ENCODE data around the gene ELF5. TPM values are rescaled to one million over a fixed set of nuclear protein-coding genes. Genes with fewer than 3 reads are reported as not detected.

ELF5 gene
- total and polyA plus RNA-seq, 2 of the 13 experiments (the other 11 are each of a cell fraction or from before 2014, with no cell fraction given), result 0.51 to 2.6 TPM

GRCh38 chr11:34439610-34440198, 73.9 kb downstream of the ELF5 start (continued):
- no peak for TF ChIP-seq PATZ1 (CRISPR knock-in tag; IDR thresholded peaks at IDR 0.05)
- no peak for TF ChIP-seq MAX (IDR thresholded peaks at IDR 0.05)
- TF ChIP-seq ZNF224 (CRISPR knock-in tag; IDR thresholded peaks at IDR 0.05), result no peak
- TF ChIP-seq RXRB (CRISPR knock-in tag; IDR thresholded peaks at IDR 0.05; ENCODE audit: borderline replicate concordance), result peak; percentile 59; the same call in 1 of the 2 replicates
- peak; percentile 42; the same call in 1 of the 2 replicates for TF ChIP-seq HDAC2 (CRISPR knock-in tag; IDR thresholded peaks at IDR 0.05)
- no peak for TF ChIP-seq SRSF4 (IDR thresholded peaks at IDR 0.05; ENCODE audit: low read depth, low read length, poor library complexity, severe bottlenecking)
- TF ChIP-seq SNRNP70 (IDR thresholded peaks at IDR 0.05; ENCODE audit: low read depth, low read length), result no peak
- peak; percentile 70; the same call in 1 of the 2 replicates for TF ChIP-seq HIC2 (CRISPR knock-in tag; IDR thresholded peaks at IDR 0.05; ENCODE audit: low read depth)
- 0 out of 2 replicates have a peak, but pooled peaks have one; percentile 26 for TF ChIP-seq ZMYM4 (CRISPR knock-in tag; IDR thresholded peaks at IDR 0.05)
- 0 out of 2 replicates have a peak, but pooled peaks have one; percentile 3 for TF ChIP-seq NR2C2 (CRISPR knock-in tag; IDR thresholded peaks at IDR 0.05; ENCODE audit: borderline replicate concordance)
- no peak for TF ChIP-seq BCL3 (CRISPR knock-in tag; IDR thresholded peaks at IDR 0.05)
- TF ChIP-seq HOXD1 (CRISPR knock-in tag; IDR thresholded peaks at IDR 0.05), result no peak
- TF ChIP-seq CC2D1A (CRISPR knock-in tag; IDR thresholded peaks at IDR 0.05), result no peak
- TF ChIP-seq ZNF367 (CRISPR knock-in tag; IDR thresholded peaks at IDR 0.05; ENCODE audit: borderline replicate concordance), result no peak
- TF ChIP-seq ZNF781 (CRISPR knock-in tag; IDR thresholded peaks at IDR 0.05; ENCODE audit: borderline replicate concordance, not compliant biosample characterization), result peak; percentile 39
- 0 out of 2 replicates have a peak, but pooled peaks have one; percentile 23 for TF ChIP-seq TGIF2 (CRISPR knock-in tag; IDR thresholded peaks at IDR 0.05)
- TF ChIP-seq ZNF292 (CRISPR knock-in tag; IDR thresholded peaks at IDR 0.05; ENCODE audit: borderline replicate concordance, low read depth), result peak; percentile 50; the same call in 1 of the 2 replicates
- no peak for TF ChIP-seq IRF1 (CRISPR knock-in tag; IDR thresholded peaks at IDR 0.05; ENCODE audit: low read depth)
- TF ChIP-seq MXD4 (CRISPR knock-in tag; IDR thresholded peaks at IDR 0.05), result no peak
- TF ChIP-seq NAIF1 (CRISPR knock-in tag; IDR thresholded peaks at IDR 0.05; ENCODE audit: borderline replicate concordance), result 0 out of 2 replicates have a peak, but pooled peaks have one; percentile 15
- TF ChIP-seq MTA1 (CRISPR knock-in tag; IDR thresholded peaks at IDR 0.05; ENCODE audit: borderline replicate concordance), result no peak
- peak; percentile 58; the same call in 1 of the 2 replicates for TF ChIP-seq SAP130 (CRISPR knock-in tag; IDR thresholded peaks at IDR 0.05; ENCODE audit: low read depth)
- peak; percentile 73 for TF ChIP-seq HNF4A (CRISPR knock-in tag; IDR thresholded peaks at IDR 0.05)

Measured in HepG2 (cell line).